Thoracic aorta (tissue), 2 donors: ENCODE results near the gene GPA33. TPM values are rescaled to one million over a fixed set of nuclear protein-coding genes. Genes with fewer than 3 reads are reported as not detected.

Experiments used
- ATAC-seq: fragments of 150-250 bp; one replicate; pipeline ENCODE4 v1.8.0; 2017; ENCODE audit warnings: low read depth; ENCODE audit not compliant: insufficient number of reproducible peaks, low FRiP score
- DNase-seq: peaks from one replicate; pipeline ENCODE4 v3.0.0-alpha.2; 2020; ENCODE audit warnings: low spot score
- H3K27ac ChIP-seq, 2 donors: fragments of 200-600 bp; sonication (generic); 1 replicate in 1 of 2; 2 replicates in 1 of 2; pipeline ENCODE4 v1.5.1; 2016; ENCODE audit warnings: mild to moderate bottlenecking in 2 of 2, moderate library complexity in 2 of 2
- H3K27me3 ChIP-seq: fragments of 200-600 bp; sonication (generic); replicated peaks from 2 replicates; pipeline ENCODE4 v1.6.0; 2016; ENCODE audit warnings: mild to moderate bottlenecking; ENCODE audit not compliant: insufficient read depth
- H3K36me3 ChIP-seq: fragments of 200-600 bp; sonication (generic); one replicate; pipeline ENCODE4 v1.5.1; 2016
- H3K4me1 ChIP-seq, 2 donors: fragments of 200-600 bp; sonication (generic); 1 replicate in 1 of 2; 2 replicates in 1 of 2; pipeline versions ENCODE4 v1.5.1 to v1.6.0; 2016; ENCODE audit warnings: low read depth in 2 of 2, mild to moderate bottlenecking in 1 of 2; ENCODE audit not compliant: control insufficient read depth in 1 of 2
- H3K4me3 ChIP-seq: fragments of 200-600 bp; sonication (generic); 2 replicates; pipeline ENCODE4 v1.5.1; 2016; ENCODE audit warnings: mild to moderate bottlenecking
- H3K9me3 ChIP-seq: fragments of 200-600 bp; sonication (generic); 2 replicates; pipeline ENCODE4 v1.5.1; 2016
- total RNA-seq, 2 donors: library from RNA; depleted of rRNA; stranded (reverse); fragments of >200 nt; gene quantifications; one replicate each; pipeline versions ENCODE4 v1.1.0 to v1.2.3, GENCODE V29; 2016
- TF ChIP-seq, protein P1 (sequence below): fragments of 200-600 bp; sonication (generic); IDR thresholded peaks from one replicate; pipeline ENCODE4 v1.5.1; 2019; ENCODE audit warnings: antibody characterized with exemption

The GPA33 gene
- total RNA-seq, 2 donors from 2014 or later, result not detected

DNA sequence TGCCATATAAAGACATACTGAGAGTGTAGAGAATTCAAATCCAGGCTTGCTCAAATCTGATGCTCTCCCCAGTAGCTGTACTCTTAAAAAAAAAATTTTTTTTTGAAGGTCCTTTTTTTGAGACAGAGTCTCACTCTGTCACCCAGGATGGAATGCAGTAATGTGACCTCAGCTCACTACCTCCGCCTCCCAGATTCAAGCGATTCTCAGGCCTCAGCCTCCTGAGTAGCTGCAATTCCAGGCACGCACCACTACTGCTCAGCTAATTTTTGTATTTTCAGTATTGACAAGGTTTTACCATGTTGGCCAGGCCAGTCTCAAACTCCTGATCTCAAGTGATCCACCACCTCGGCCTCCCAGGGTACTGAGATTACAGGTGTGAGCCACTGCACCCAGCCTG, 32.4 kb upstream of the GPA33 start:
- TF ChIP-seq, protein P1, sequence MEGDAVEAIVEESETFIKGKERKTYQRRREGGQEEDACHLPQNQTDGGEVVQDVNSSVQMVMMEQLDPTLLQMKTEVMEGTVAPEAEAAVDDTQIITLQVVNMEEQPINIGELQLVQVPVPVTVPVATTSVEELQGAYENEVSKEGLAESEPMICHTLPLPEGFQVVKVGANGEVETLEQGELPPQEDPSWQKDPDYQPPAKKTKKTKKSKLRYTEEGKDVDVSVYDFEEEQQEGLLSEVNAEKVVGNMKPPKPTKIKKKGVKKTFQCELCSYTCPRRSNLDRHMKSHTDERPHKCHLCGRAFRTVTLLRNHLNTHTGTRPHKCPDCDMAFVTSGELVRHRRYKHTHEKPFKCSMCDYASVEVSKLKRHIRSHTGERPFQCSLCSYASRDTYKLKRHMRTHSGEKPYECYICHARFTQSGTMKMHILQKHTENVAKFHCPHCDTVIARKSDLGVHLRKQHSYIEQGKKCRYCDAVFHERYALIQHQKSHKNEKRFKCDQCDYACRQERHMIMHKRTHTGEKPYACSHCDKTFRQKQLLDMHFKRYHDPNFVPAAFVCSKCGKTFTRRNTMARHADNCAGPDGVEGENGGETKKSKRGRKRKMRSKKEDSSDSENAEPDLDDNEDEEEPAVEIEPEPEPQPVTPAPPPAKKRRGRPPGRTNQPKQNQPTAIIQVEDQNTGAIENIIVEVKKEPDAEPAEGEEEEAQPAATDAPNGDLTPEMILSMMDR, result no peak
- Histone ChIP-seq H3K27me3 (no peaks in the 10 kb centered on the region), H3K4me1 (peaks cover 0 to 4% of the 10 kb centered on the region in 2 donors), H3K36me3 (peaks cover 29% of the 10 kb centered on the region), H3K27ac (no peak overlapping the region), H3K4me3 (no peak overlapping the region), H3K9me3 (no peaks in the 10 kb centered on the region)
- ATAC-seq (no peak), DNase-seq (no peak)

GRCh38 chr1:167122121-167122480, 31.9 kb upstream of the GPA33 start:
- Histone ChIP-seq H3K4me1 (peaks cover 0 to 4% of the 10 kb centered on the region in 2 donors), H3K27me3 (no peaks in the 10 kb centered on the region), H3K36me3 (peaks cover 24% of the 10 kb centered on the region), H3K4me3 (no peak overlapping the region), H3K27ac (no peak overlapping the region), H3K9me3 (no peaks in the 10 kb centered on the region)
- no peak for ATAC-seq
- TF ChIP-seq, protein P1, result no peak
- no peak for DNase-seq

- peaks cover 0 to 4% of the 10 kb centered on the region in 2 donors for H3K4me1 ChIP-seq
- DNase-seq, result no peak
- no peaks in the 10 kb centered on the region for H3K27me3 ChIP-seq
- TF ChIP-seq, protein P1, result no peak
- H3K36me3 ChIP-seq, result peaks cover 18% of the 10 kb centered on the region
- ATAC-seq, result no peak
- peak overlapping the region; percentile 62 for H3K4me3 ChIP-seq
- H3K9me3 ChIP-seq, result no peaks in the 10 kb centered on the region
- no peak overlapping the region for H3K27ac ChIP-seq
Measured at GRCh38 chr1:167121375-167122120, 31.4 kb upstream of the GPA33 start.

GRCh38 chr1:167120899-167121298, 30.7 kb upstream of the GPA33 start:
- H3K27ac ChIP-seq, result no peak overlapping the region
- ATAC-seq, result no peak
- TF ChIP-seq, protein P1, result no peak
- H3K36me3 ChIP-seq, result peaks cover 13% of the 10 kb centered on the region
- DNase-seq, result no peak
- H3K4me1 ChIP-seq, result peaks cover 0 to 4% of the 10 kb centered on the region in 2 donors
- H3K4me3 ChIP-seq, result peak overlapping the region; percentile 62
- no peaks in the 10 kb centered on the region for H3K27me3 ChIP-seq
- H3K9me3 ChIP-seq, result no peaks in the 10 kb centered on the region

GRCh38 chr1:167119696-167120095, 29.5 kb upstream of the GPA33 start:
- H3K9me3 ChIP-seq, result no peaks in the 10 kb centered on the region
- peaks cover 10% of the 10 kb centered on the region for H3K36me3 ChIP-seq
- ATAC-seq (no peak), DNase-seq (no peak)
- TF ChIP-seq, protein P1, result no peak
- no peak overlapping the region for H3K4me3 ChIP-seq
- no peaks in the 10 kb centered on the region for H3K27me3 ChIP-seq
- H3K27ac ChIP-seq, result no peak overlapping the region
- H3K4me1 ChIP-seq, result peaks cover 0 to 4% of the 10 kb centered on the region in 2 donors
